Effector CD4-positive, alpha-beta T cell (primary cell): ENCODE results near the gene ATP1B3.
"Not testable (repeated sequence)": the region's sequence is repeated elsewhere in the genome, so short reads cannot be mapped to it uniquely, and the experiment has no call there.

Experiments
- DNase-seq: peaks from one replicate; pipeline ENCODE4 v3.0.0-alpha.2; 2020

ATP1B3 gene

GRCh38 chr3:141949972-141950371 lies 73.5 kb downstream of the ATP1B3 start:
- no peak for DNase-seq

- no peak for DNase-seq
Observed at GRCh38 chr3:141950572-141951493, 74.4 kb downstream of the ATP1B3 start.

- DNase-seq: no peak
Observed at GRCh38 chr3:141952611-141953010, 76.2 kb downstream of the ATP1B3 start.

GRCh38 chr3:141955175-141955574 lies 78.7 kb downstream of the ATP1B3 start:
- no peak for DNase-seq

GRCh38 chr3:141959589-141960554 lies 83.4 kb downstream of the ATP1B3 start:
- no peak for DNase-seq

GRCh38 chr3:141960731-141961130 lies 84.3 kb downstream of the ATP1B3 start:
- no peak for DNase-seq

- no peak for DNase-seq
Observed at GRCh38 chr3:141963301-141963700, 86.9 kb downstream of the ATP1B3 start.

- no peak for DNase-seq
Observed at GRCh38 chr3:141965471-141965870, 89.0 kb downstream of the ATP1B3 start.

GRCh38 chr3:141969711-141970110 lies 93.3 kb downstream of the ATP1B3 start:
- no peak for DNase-seq

GRCh38 chr3:141971571-141971970 lies 95.1 kb downstream of the ATP1B3 start:
- DNase-seq: no peak

GRCh38 chr3:141972399-141972798 lies 96.0 kb downstream of the ATP1B3 start:
- no peak for DNase-seq

GRCh38 chr3:141974777-141975176 lies 98.3 kb downstream of the ATP1B3 start:
- DNase-seq: not testable (repeated sequence)
